MM.1S (cell line): Measurements from ENCODE around the gene ZNF613.

Experiments used
- EZH2 ChIP-seq: fragments of 300-600 bp; sonication (generic); optimal IDR thresholded peaks from 2 replicates; pipeline ENCODE3; 2017; ENCODE audit warnings: low read depth, mild to moderate bottlenecking, antibody characterized with exemption, low read length, mixed read lengths
- EZH2phosphoT487 ChIP-seq: fragments of 300-600 bp; sonication (generic); IDR thresholded peaks from 2 replicates; pipeline ENCODE4 v1.6.1; 2018; ENCODE audit warnings: antibody characterized with exemption, low read length
- TF ChIP-seq, protein P1 (sequence below): fragments of 300-600 bp; sonication (generic); IDR thresholded peaks from 2 replicates; pipeline ENCODE4 v1.5.1; 2016; ENCODE audit warnings: antibody characterized with exemption, low read length, mixed read lengths

- TF ChIP-seq, protein P1, sequence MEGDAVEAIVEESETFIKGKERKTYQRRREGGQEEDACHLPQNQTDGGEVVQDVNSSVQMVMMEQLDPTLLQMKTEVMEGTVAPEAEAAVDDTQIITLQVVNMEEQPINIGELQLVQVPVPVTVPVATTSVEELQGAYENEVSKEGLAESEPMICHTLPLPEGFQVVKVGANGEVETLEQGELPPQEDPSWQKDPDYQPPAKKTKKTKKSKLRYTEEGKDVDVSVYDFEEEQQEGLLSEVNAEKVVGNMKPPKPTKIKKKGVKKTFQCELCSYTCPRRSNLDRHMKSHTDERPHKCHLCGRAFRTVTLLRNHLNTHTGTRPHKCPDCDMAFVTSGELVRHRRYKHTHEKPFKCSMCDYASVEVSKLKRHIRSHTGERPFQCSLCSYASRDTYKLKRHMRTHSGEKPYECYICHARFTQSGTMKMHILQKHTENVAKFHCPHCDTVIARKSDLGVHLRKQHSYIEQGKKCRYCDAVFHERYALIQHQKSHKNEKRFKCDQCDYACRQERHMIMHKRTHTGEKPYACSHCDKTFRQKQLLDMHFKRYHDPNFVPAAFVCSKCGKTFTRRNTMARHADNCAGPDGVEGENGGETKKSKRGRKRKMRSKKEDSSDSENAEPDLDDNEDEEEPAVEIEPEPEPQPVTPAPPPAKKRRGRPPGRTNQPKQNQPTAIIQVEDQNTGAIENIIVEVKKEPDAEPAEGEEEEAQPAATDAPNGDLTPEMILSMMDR = no peak
- no peak for TF ChIP-seq EZH2
- no peak for TF ChIP-seq EZH2phosphoT487
Measured at GRCh38 chr19:51927859-51928258, 587 bp downstream of the ZNF613 start.
